Measurements from ENCODE around the gene CRYBG1.

GRCh38 chr6:106356378-106356777, 4.1 kb upstream of the CRYBG1 start:
- no peak for TF ChIP-seq CTCF (IDR thresholded peaks at IDR 0.05)
- TF ChIP-seq POLR2A (IDR thresholded peaks at IDR 0.05), result no peak
